ENCODE results near the gene MOSMO.

GRCh38 chr16:22126037-22126558 lies 118.2 kb downstream of the MOSMO start:
- no peak for TF ChIP-seq EZH2phosphoT487 (IDR thresholded peaks at IDR 0.05; ENCODE audit: borderline replicate concordance, low read depth, low read length)
- TF ChIP-seq CTCF (conservative IDR thresholded peaks at IDR 0.05; ENCODE audit: low read length), result no peak

All from OCI-LY7 (cell line).